ENCODE measurements around the gene POU2F3. TPM values are rescaled to one million over a fixed set of nuclear protein-coding genes. Genes with fewer than 3 reads are reported as not detected.
"Not testable (repeated sequence)": the region's sequence is repeated elsewhere in the genome, so short reads cannot be mapped to it uniquely, and the experiment has no call there.

The POU2F3 gene
- total and polyA plus RNA-seq, 4 donors: 0.31 to 2.4 TPM; not detected in 2

DNA sequence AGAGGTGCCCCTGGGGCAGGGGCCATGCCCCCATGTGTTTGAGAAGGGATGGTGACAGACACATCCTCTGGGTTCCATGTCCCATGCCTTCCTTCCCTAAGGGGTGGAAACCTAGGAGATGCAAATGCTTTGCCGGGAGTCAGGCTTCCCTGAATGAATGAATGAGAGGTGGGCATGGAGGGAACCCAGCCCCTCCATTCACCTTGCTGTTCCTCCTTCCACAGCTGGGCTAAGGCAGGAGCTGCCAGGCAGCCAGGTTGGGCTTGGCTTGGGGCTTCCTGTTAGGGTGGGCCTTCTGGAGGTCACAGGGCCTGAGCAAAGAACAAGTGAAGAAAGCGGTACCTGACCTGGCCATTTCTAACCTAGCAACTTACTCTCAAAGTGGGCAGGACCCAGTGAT is 926 bp downstream of the POU2F3 start:
- H3K4me3 ChIP-seq (ENCODE audit: low read length in 2 of 2): no peak overlapping the region
- 92 to 97% methylated on average over 2 of the region's 2 CpGs for WGBS, 2 donors
- no peak for ATAC-seq (ENCODE audit: low FRiP score)
- peak in 1 of 2 donors; percentile 15 for DNase-seq
- no peaks in the 10 kb centered on the region for H3K4me1 ChIP-seq (ENCODE audit: control insufficient read depth in 1 of 2, insufficient read depth in 2 of 2, low read length in 2 of 2)
- H3K9me3 ChIP-seq (ENCODE audit: control insufficient read depth, low read length): no peaks in the 10 kb centered on the region
- H3K27ac ChIP-seq (ENCODE audit: low read depth in 1 of 2, low read length in 2 of 2): no peak overlapping the region
- intact Hi-C loops (cut with DNase I): loop anchor here in 1 of 2 donors (10.0 kb wide), 1 partner anchor 714 kb away; no protein-coding TSS in a partner anchor
- H3K36me3 ChIP-seq (ENCODE audit: control insufficient read depth in 1 of 2, insufficient read depth in 2 of 2, low read length in 1 of 2): no peaks in the 10 kb centered on the region
- H3K27me3 ChIP-seq (ENCODE audit: control insufficient read depth in 1 of 2, insufficient read depth in 2 of 2, low read length in 1 of 2): no peaks in the 10 kb centered on the region

DNA sequence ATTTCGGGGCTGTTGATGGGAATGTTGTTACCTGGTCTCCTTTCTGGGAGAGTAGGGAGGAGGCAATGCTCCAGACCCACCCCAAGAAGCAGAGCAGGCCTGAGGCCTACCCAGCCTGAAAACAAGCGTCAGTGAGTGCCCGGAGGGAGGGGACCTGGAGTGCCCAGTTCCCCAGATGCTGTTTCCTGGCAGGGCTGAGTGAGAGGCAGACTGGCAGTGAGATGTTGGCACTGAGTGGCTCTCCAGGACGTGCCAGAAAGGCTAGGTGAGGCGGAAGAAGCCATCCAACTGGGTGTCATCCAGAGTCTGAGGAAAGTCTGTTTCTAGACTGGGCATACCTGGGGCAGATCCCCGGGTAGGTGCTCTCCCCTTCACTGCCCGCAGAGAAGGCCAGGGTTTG is 1.3 kb downstream of the POU2F3 start:
- WGBS, 2 donors: 72% methylated on average over 7 of the region's 7 CpGs
- Histone ChIP-seq H3K27ac (ENCODE audit: low read depth in 1 of 2, low read length in 2 of 2) (no peak overlapping the region), H3K4me1 (ENCODE audit: control insufficient read depth in 1 of 2, insufficient read depth in 2 of 2, low read length in 2 of 2) (no peaks in the 10 kb centered on the region), H3K36me3 (ENCODE audit: control insufficient read depth in 1 of 2, insufficient read depth in 2 of 2, low read length in 1 of 2) (no peaks in the 10 kb centered on the region), H3K4me3 (ENCODE audit: low read length in 2 of 2) (no peak overlapping the region), H3K9me3 (ENCODE audit: control insufficient read depth, low read length) (no peaks in the 10 kb centered on the region), H3K27me3 (ENCODE audit: control insufficient read depth in 1 of 2, insufficient read depth in 2 of 2, low read length in 1 of 2) (no peaks in the 10 kb centered on the region)
- intact Hi-C loops (cut with DNase I): loop anchor here in 1 of 2 donors (10.0 kb wide), 1 partner anchor 714 kb away; no protein-coding TSS in a partner anchor
- ATAC-seq (ENCODE audit: low FRiP score) (no peak), DNase-seq (peak in 1 of 2 donors; percentile 34)

DNA sequence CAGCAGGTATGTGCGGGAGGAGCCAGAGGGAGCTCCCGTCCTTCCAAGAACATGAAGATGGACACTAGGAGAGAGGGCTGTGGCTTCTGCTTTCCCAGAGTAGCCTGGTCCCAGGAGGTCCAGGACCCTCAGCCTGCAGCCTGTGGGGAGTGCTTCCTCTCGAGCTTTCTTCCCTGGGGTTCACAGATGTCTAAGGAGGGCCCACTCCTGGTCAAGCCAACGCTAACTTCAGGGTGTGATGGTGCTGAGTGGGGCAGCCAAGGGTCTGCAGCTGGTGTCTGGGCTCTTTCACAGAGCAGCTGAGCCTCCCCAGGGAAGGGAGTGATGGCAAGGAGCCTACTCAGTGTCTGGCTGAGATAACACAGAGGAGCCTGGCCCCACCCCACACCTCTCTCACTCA is 3.3 kb downstream of the POU2F3 start:
- DNase-seq: no peak
- no peak overlapping the region for H3K27ac ChIP-seq (ENCODE audit: low read depth in 1 of 2, low read length in 2 of 2)
- H3K4me1 ChIP-seq (ENCODE audit: control insufficient read depth in 1 of 2, insufficient read depth in 2 of 2, low read length in 2 of 2): no peaks in the 10 kb centered on the region
- WGBS, 2 donors: 82 to 93% methylated on average over 4 of the region's 4 CpGs
- H3K9me3 ChIP-seq (ENCODE audit: control insufficient read depth, low read length): no peaks in the 10 kb centered on the region
- H3K36me3 ChIP-seq (ENCODE audit: control insufficient read depth in 1 of 2, insufficient read depth in 2 of 2, low read length in 1 of 2): no peaks in the 10 kb centered on the region
- no peak overlapping the region for H3K4me3 ChIP-seq (ENCODE audit: low read length in 2 of 2)
- intact Hi-C loops (cut with DNase I): loop anchor here in 1 of 2 donors (10.0 kb wide), 1 partner anchor 712 kb away; no protein-coding TSS in a partner anchor
- ATAC-seq (ENCODE audit: low FRiP score): no peak
- H3K27me3 ChIP-seq (ENCODE audit: control insufficient read depth in 1 of 2, insufficient read depth in 2 of 2, low read length in 1 of 2): no peaks in the 10 kb centered on the region

DNA sequence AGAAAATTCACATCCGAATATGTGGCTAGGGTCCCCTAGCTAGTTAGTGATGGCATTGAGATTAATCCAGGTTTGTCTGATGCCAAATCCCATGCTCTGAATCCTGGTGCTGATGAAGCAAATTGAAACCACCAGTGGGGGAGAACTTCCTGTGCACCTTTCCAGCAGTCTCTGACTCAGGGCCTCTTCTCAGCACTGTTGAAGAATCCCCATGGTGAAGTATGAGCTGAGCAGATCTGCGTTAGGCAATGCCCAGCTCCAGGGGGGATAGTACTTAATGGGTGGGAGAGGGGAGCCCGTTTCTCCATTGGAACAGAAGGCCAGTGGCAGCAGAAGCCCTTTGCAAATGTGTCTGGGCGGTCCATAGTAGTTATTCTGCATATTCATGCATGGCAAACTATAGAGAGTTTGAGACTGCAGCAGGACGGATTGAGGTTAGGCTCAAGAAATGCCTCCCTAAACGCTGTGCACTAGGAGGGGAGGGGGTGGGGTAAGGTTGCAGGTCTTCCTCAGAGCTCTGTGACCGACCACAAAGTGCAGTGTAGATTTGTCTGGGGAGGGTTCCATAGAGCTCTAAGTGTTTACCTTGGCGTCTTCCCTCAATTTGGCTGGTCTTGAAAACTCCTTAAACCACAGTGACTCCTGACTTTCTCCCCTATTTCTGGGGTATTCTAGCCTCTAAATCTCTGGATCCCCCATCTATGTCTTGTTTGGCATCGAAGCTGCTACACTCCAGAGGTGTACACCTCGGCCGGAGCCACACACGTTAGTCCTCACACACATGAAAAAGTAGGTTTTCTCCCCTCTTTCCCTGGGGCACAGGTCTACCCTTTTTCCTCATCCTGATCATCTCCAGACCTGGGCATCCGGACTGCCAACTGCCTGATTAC is 4.8 kb downstream of the POU2F3 start:
- no peaks in the 10 kb centered on the region for H3K9me3 ChIP-seq (ENCODE audit: control insufficient read depth, low read length)
- no peaks in the 10 kb centered on the region for H3K27me3 ChIP-seq (ENCODE audit: control insufficient read depth in 1 of 2, insufficient read depth in 2 of 2, low read length in 1 of 2)
- H3K4me1 ChIP-seq (ENCODE audit: control insufficient read depth in 1 of 2, insufficient read depth in 2 of 2, low read length in 2 of 2): no peaks in the 10 kb centered on the region
- DNase-seq: no peak
- no peak for ATAC-seq (ENCODE audit: low FRiP score)
- no peaks in the 10 kb centered on the region for H3K36me3 ChIP-seq (ENCODE audit: control insufficient read depth in 1 of 2, insufficient read depth in 2 of 2, low read length in 1 of 2)
- no peak overlapping the region for H3K27ac ChIP-seq (ENCODE audit: low read depth in 1 of 2, low read length in 2 of 2)
- intact Hi-C loops (cut with DNase I): loop anchor here in 1 of 2 donors (10.0 kb wide), 1 partner anchor 710 kb away; no protein-coding TSS in a partner anchor
- no peak overlapping the region for H3K4me3 ChIP-seq (ENCODE audit: low read length in 2 of 2)
- 67 to 71% methylated on average over 13 of the region's 13 CpGs for WGBS, 2 donors

DNA sequence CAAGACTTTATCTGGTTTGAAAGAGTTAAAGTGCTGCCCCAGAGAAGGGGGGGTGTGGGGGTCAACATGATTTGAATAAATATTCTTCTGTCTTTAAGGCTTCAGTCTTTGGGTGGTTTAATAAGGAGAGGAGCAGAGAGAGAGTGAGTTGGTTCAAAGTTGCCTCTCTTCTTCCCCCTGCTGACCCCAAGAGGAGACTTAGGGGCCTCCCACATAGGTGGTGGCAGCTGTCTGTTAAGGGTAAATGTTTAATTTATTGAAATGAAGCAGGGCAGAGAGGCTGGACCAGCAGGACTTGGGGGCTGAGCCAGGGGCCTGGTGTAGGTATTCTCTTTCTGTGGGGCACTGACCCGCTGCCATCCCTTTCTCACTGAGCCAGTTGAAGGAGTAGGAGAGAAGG is 5.5 kb downstream of the POU2F3 start:
- ATAC-seq (ENCODE audit: low FRiP score) (no peak), DNase-seq (no peak)
- no peak overlapping the region for H3K4me3 ChIP-seq (ENCODE audit: low read length in 2 of 2)
- H3K27me3 ChIP-seq (ENCODE audit: control insufficient read depth in 1 of 2, insufficient read depth in 2 of 2, low read length in 1 of 2): no peaks in the 10 kb centered on the region
- intact Hi-C loops (cut with DNase I): loop anchor here in 1 of 2 donors (10.0 kb wide), 1 partner anchor 709 kb away; no protein-coding TSS in a partner anchor
- 95 to 100% methylated on average over 1 of the region's 1 CpG for WGBS, 2 donors
- H3K36me3 ChIP-seq (ENCODE audit: control insufficient read depth in 1 of 2, insufficient read depth in 2 of 2, low read length in 1 of 2): no peaks in the 10 kb centered on the region
- H3K9me3 ChIP-seq (ENCODE audit: control insufficient read depth, low read length): no peaks in the 10 kb centered on the region
- no peak overlapping the region for H3K27ac ChIP-seq (ENCODE audit: low read depth in 1 of 2, low read length in 2 of 2)
- no peaks in the 10 kb centered on the region for H3K4me1 ChIP-seq (ENCODE audit: control insufficient read depth in 1 of 2, insufficient read depth in 2 of 2, low read length in 2 of 2)

DNA sequence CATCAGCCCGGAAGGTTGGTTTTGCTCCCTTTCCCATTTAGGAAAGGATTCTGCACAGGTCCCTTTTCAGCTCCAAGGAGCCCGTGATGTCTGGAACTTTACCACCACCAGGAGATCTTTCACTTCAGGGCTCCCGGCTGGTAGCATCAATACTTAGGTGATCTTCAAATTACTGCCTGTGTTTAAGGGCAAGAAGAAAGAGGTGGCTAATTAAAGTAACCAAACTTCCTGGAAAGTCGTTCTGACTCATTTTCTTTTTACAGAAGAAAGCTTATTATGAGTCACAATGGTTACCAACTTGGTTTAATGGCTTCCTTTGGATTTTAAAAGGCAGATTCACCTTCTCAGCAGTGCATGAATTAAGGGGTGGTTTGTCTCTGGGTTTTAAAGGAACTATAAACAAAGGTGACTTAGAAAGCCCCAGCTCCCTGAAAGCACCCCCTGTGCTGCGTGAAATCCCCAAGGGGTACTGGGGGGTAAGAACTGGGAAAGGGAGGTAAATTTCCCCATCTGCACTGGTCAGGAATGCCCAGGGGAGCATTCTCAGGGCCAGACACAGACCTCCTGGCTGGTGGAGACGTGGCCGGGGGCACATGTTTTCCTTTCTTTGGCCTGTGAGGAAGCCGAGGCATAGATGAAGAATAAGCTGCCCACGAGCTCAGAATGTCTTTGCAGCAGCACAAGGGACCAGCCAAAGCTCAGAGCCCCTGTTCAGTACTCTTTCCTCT is 8.8 kb downstream of the POU2F3 start:
- H3K36me3 ChIP-seq (ENCODE audit: control insufficient read depth in 1 of 2, insufficient read depth in 2 of 2, low read length in 1 of 2): no peaks in the 10 kb centered on the region
- H3K4me1 ChIP-seq (ENCODE audit: control insufficient read depth in 1 of 2, insufficient read depth in 2 of 2, low read length in 2 of 2): no peaks in the 10 kb centered on the region
- 56 to 65% methylated on average over 9 of the region's 9 CpGs for WGBS, 2 donors
- no peak for ATAC-seq (ENCODE audit: low FRiP score)
- intact Hi-C loops (cut with DNase I): loop anchor here in 1 of 2 donors (10.0 kb wide), 1 partner anchor 706 kb away; no protein-coding TSS in a partner anchor
- DNase-seq: no peak
- H3K9me3 ChIP-seq (ENCODE audit: control insufficient read depth, low read length): no peaks in the 10 kb centered on the region
- H3K4me3 ChIP-seq (ENCODE audit: low read length in 2 of 2): no peak overlapping the region
- H3K27ac ChIP-seq (ENCODE audit: low read depth in 1 of 2, low read length in 2 of 2): no peak overlapping the region
- no peaks in the 10 kb centered on the region for H3K27me3 ChIP-seq (ENCODE audit: control insufficient read depth in 1 of 2, insufficient read depth in 2 of 2, low read length in 1 of 2)

DNA sequence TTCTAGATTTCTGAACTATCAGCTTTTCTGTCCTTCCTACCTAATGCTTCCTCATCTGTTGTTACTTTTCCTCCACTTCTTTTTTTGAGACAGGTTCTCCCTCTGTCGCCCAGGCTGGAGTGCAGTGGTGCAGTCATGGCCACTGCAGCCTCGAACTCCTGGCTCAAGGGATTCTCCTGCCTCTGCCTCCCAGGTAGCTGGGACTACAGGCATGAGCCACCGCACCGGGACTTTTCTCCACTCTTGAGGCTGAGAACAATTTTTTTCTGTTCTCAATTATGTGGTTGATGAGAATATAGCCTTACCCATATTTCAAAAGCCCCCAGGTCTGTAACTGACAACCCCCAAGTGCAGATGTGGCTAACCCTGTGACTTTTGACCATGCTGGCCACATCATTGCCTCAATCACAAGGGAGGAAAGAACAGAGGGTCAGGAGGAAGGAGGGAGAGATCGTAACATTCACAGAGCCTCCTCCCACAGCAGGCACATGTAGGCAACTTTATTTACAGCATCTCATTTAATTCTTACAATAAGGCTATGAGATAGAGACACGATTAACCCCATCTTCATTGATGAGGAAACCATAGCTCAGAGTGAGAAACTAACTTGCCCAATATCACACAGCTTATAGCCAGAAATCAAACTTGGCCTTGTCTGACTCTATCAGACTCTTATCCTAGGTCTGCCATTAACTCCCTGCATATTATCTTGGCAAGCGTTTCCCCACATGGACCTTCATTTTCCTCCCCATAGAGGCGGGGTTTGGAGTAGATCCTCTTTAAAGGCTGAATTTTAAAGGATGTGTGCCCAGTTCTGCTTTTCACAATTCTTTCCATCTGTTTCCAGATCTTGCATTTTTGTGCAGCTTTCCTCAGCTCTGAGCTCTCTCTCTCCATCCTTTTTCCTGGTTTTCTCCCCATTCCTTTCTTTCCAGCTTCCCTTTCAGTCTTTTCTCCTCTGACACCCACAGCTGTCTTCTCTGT is 9.6 kb downstream of the POU2F3 start:
- Histone ChIP-seq H3K4me3 (ENCODE audit: low read length in 2 of 2) (no peak overlapping the region), H3K4me1 (ENCODE audit: control insufficient read depth in 1 of 2, insufficient read depth in 2 of 2, low read length in 2 of 2) (no peaks in the 10 kb centered on the region), H3K27me3 (ENCODE audit: control insufficient read depth in 1 of 2, insufficient read depth in 2 of 2, low read length in 1 of 2) (no peaks in the 10 kb centered on the region), H3K9me3 (ENCODE audit: control insufficient read depth, low read length) (no peaks in the 10 kb centered on the region), H3K36me3 (ENCODE audit: control insufficient read depth in 1 of 2, insufficient read depth in 2 of 2, low read length in 1 of 2) (no peaks in the 10 kb centered on the region), H3K27ac (ENCODE audit: low read depth in 1 of 2, low read length in 2 of 2) (no peak overlapping the region)
- intact Hi-C loops (cut with DNase I): loop anchor here in 1 of 2 donors (10.0 kb wide), 1 partner anchor 705 kb away; no protein-coding TSS in a partner anchor
- ATAC-seq (ENCODE audit: low FRiP score) (no peak), DNase-seq (no peak)
- WGBS, 2 donors: 76 to 82% methylated on average over 8 of the region's 8 CpGs

DNA sequence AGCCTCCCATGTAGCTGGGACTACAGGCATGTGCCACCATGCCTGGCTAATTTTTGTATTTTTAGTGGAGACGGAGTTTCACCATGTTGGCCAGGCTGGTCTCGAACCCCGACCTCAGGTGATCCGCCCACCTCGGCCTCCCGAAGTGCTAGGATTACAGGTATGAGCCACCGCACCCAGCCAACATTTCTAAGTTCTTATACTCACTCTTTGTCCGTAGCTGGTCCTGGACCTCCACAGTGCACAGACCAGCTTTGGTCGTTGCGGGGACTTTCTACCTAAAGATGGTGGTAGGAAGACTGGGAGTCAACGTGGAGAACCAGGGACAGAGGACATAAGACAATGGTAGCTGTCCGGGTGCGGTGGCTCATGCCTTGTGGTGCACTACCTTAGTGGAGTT is 13.4 kb downstream of the POU2F3 start:
- H3K4me3 ChIP-seq (ENCODE audit: low read length in 2 of 2); DNase-seq; H3K27ac ChIP-seq (ENCODE audit: low read depth in 1 of 2, low read length in 2 of 2); H3K27me3 ChIP-seq (ENCODE audit: control insufficient read depth in 1 of 2, insufficient read depth in 2 of 2, low read length in 1 of 2); intact Hi-C loops (cut with DNase I); H3K36me3 ChIP-seq (ENCODE audit: control insufficient read depth in 1 of 2, insufficient read depth in 2 of 2, low read length in 1 of 2); ATAC-seq (ENCODE audit: low FRiP score); H3K9me3 ChIP-seq (ENCODE audit: control insufficient read depth, low read length); H3K4me1 ChIP-seq (ENCODE audit: control insufficient read depth in 1 of 2, insufficient read depth in 2 of 2, low read length in 2 of 2): not testable (repeated sequence)
- WGBS, 2 donors: 94 to 97% methylated on average over 13 of the region's 13 CpGs
